Measurements from ENCODE around the gene LONP1.

The LONP1 gene

GRCh38 chr19:5700455-5701092, 19.4 kb downstream of the LONP1 start:
- Histone ChIP-seq H3K36me3 (replicated peaks; ENCODE audit: insufficient read depth, low read length) (peaks cover 18% of the 10 kb centered on the region), H3K9me2 (replicated peaks; ENCODE audit: insufficient read depth, low read length) (no peaks in the 10 kb centered on the region), H3K9ac (ENCODE audit: low read length) (no peak overlapping the region), H3K4me1 (ENCODE audit: low read length) (no peaks in the 10 kb centered on the region), H3K27ac (ENCODE audit: low read length) (no peak overlapping the region), H3K4me3 (ENCODE audit: low read length) (no peak overlapping the region), H3K9me3 (replicated peaks; ENCODE audit: insufficient read depth, low read length) (no peaks in the 10 kb centered on the region), H3K4me2 (ENCODE audit: low read depth, low read length) (no peak overlapping the region), H4K20me1 (ENCODE audit: insufficient read depth, low read length) (peaks cover 20% of the 10 kb centered on the region), H3K27me3 (replicated peaks; ENCODE audit: insufficient read depth, low read length) (no peaks in the 10 kb centered on the region), H3K79me2 (ENCODE audit: low read length) (peaks cover 65% of the 10 kb centered on the region), H2AFZ (ENCODE audit: low read length) (no peak overlapping the region), H3F3A (ENCODE audit: insufficient read depth, low read length) (peaks cover 24% of the 10 kb centered on the region)
- DNase-seq = no peak
- TF ChIP-seq CTCF (IDR thresholded peaks at IDR 0.05; ENCODE audit: low read length) = no peak

GRCh38 chr19:5698635-5699422, 21.1 kb downstream of the LONP1 start:
- H3K4me2 ChIP-seq (ENCODE audit: low read depth, low read length) = no peak overlapping the region
- peaks cover 34% of the 10 kb centered on the region for H3F3A ChIP-seq (ENCODE audit: insufficient read depth, low read length)
- peaks cover 65% of the 10 kb centered on the region for H3K79me2 ChIP-seq (ENCODE audit: low read length)
- no peaks in the 10 kb centered on the region for H3K9me2 ChIP-seq (replicated peaks; ENCODE audit: insufficient read depth, low read length)
- H3K9me3 ChIP-seq (replicated peaks; ENCODE audit: insufficient read depth, low read length) = no peaks in the 10 kb centered on the region
- no peak for DNase-seq
- no peaks in the 10 kb centered on the region for H3K27me3 ChIP-seq (replicated peaks; ENCODE audit: insufficient read depth, low read length)
- no peak overlapping the region for H2AFZ ChIP-seq (ENCODE audit: low read length)
- no peak overlapping the region for H3K4me3 ChIP-seq (ENCODE audit: low read length)
- peaks cover 37% of the 10 kb centered on the region for H4K20me1 ChIP-seq (ENCODE audit: insufficient read depth, low read length)
- H3K9ac ChIP-seq (ENCODE audit: low read length) = no peak overlapping the region
- H3K4me1 ChIP-seq (ENCODE audit: low read length) = no peaks in the 10 kb centered on the region
- peaks cover 31% of the 10 kb centered on the region for H3K36me3 ChIP-seq (replicated peaks; ENCODE audit: insufficient read depth, low read length)
- H3K27ac ChIP-seq (ENCODE audit: low read length) = no peak overlapping the region
- TF ChIP-seq CTCF (IDR thresholded peaks at IDR 0.05; ENCODE audit: low read length) (no peak), EZH2 (optimal IDR thresholded peaks at IDR 0.05; ENCODE audit: low read depth, low read length) (no peak), EZH2phosphoT487 (IDR thresholded peaks at IDR 0.05; ENCODE audit: low read length) (no peak)

- Histone ChIP-seq H3F3A (ENCODE audit: insufficient read depth, low read length) (peaks cover 35% of the 10 kb centered on the region), H3K27ac (ENCODE audit: low read length) (no peak overlapping the region), H3K9me3 (replicated peaks; ENCODE audit: insufficient read depth, low read length) (no peaks in the 10 kb centered on the region), H3K9ac (ENCODE audit: low read length) (no peak overlapping the region), H3K4me1 (ENCODE audit: low read length) (no peaks in the 10 kb centered on the region), H3K4me2 (ENCODE audit: low read depth, low read length) (no peak overlapping the region), H3K4me3 (ENCODE audit: low read length) (no peak overlapping the region), H3K79me2 (ENCODE audit: low read length) (peaks cover 65% of the 10 kb centered on the region), H3K9me2 (replicated peaks; ENCODE audit: insufficient read depth, low read length) (no peaks in the 10 kb centered on the region), H2AFZ (ENCODE audit: low read length) (no peak overlapping the region), H4K20me1 (ENCODE audit: insufficient read depth, low read length) (peaks cover 45% of the 10 kb centered on the region), H3K36me3 (replicated peaks; ENCODE audit: insufficient read depth, low read length) (peaks cover 29% of the 10 kb centered on the region), H3K27me3 (replicated peaks; ENCODE audit: insufficient read depth, low read length) (no peaks in the 10 kb centered on the region)
- DNase-seq = no peak
- TF ChIP-seq CTCF (IDR thresholded peaks at IDR 0.05; ENCODE audit: low read length) = no peak
- TF ChIP-seq EZH2phosphoT487 (IDR thresholded peaks at IDR 0.05; ENCODE audit: low read length) = no peak
- TF ChIP-seq EZH2 (optimal IDR thresholded peaks at IDR 0.05; ENCODE audit: low read depth, low read length) = no peak
Measured at GRCh38 chr19:5697890-5698634, 21.9 kb downstream of the LONP1 start.
